Putamen (tissue), 1 donor: ENCODE results near the gene USP35.
"Not testable (repeated sequence)": the region's sequence is repeated elsewhere in the genome, so short reads cannot be mapped to it uniquely, and the experiment has no call there.

Experiments
- DNase-seq: peaks from one replicate; pipeline ENCODE4 v3.0.0-alpha.2; 2016; ENCODE audit warnings: low spot score

Gene USP35

DNA sequence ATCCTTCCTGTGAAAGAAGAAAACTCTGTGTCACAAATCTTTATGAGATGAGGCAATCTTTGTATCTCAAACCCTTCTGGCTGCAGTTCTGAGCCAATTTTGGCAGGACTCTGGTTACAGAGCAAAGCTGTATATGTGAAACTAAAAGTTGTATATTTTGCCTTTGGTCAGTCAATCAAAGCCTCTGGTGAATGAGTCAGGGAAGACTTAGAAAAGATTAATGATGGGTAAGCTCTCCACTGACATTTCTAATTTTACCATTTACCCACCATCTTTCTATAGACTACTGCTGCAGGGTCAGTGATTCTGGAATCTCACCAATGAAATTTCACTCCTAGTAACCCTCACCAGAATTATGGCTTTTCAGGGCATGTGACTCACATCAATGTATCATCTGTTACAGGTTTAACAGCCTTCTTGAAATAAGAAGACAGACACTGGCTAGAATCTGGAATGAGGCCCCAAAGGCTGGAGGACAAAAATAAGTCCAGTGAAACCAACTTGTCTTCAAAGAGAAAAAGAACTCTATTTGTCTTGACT lies 43.3 kb downstream of the USP35 start:
- no peak for DNase-seq

DNA sequence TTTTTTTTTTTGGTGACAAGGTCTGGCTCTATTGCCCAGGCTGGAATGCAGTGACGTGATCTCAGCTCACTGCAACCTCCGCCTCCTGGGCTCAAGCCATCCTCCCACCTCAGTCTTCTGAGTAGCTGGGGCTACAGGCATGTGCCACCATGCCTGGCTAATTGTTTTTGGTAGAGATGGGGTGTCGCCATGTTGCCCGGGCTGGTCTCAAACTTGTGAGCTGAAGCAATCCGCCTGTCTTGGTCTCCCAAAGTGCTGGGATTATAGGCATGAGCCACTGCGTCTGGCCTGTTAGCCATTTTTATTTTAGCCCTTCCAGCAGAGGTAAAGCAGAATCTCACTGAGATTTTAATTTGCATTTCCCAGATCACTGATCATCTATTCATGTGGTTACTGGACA lies 44.3 kb downstream of the USP35 start:
- not testable (repeated sequence) for DNase-seq

DNA sequence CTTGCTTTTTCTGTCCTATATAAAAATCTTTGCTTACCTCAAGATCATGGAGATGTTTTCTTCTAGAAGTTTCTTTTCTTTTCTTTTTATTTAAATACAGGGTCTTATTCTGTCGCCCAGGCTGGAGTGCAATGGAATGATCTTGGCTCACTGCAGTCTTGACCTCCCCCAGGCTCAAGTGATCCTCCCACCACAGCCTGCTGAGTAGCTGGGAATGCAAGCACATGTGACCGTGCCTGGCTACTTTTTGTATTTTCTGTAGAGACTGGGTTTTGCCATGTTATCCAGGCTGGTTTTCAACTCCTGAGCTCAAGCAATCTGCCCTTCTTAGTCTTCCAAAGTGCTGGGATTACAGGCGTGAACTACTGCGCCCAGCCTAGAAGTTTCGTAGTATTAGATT lies 45.3 kb downstream of the USP35 start:
- DNase-seq: no peak

GRCh38 chr11:78237293-78238046 lies 48.8 kb downstream of the USP35 start:
- DNase-seq: no peak

GRCh38 chr11:78239781-78240180 lies 51.1 kb downstream of the USP35 start:
- no peak for DNase-seq

DNA sequence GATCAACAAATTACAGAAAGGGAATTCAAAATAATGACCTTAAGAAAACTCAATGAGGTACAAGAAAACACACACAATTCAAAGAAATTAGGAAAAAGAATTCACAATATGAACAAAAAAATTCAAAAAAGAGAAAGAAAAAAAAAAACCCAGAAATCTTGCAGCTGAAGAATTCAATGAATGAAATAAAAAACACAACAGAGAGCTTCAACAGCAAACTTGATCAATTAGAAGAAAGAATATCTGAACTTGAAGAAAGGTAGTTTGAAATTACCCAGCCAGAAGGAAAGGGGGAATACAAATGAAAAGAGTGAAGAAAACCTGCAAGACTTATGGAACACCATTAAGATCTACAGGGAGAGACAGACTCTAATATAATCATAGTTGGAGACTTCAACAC lies 52.8 kb downstream of the USP35 start:
- no peak for DNase-seq

DNA sequence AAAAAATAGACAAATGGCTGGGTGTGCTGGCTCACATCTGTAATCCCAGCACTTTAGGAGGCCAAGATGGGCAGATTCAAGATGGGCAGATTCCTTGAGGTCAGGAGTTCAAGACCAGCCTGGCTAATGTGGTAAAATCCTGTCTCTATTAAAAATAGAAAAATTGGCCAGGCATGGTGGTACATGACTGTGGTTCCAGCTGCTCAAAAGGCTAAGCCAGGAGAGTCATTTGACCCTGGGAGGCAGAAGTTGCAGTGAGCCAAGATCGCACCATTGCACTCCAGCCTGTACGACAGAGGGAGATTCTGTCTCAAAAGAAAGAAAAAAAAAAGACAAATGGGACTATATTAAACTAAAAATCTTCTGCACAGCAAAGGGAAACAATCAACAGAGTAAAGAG lies 55.4 kb downstream of the USP35 start:
- no peak for DNase-seq

- peak; percentile 63 for DNase-seq
These were observed 56.0 kb downstream of the USP35 start for GRCh38 chr11:78244546-78245255.

DNA sequence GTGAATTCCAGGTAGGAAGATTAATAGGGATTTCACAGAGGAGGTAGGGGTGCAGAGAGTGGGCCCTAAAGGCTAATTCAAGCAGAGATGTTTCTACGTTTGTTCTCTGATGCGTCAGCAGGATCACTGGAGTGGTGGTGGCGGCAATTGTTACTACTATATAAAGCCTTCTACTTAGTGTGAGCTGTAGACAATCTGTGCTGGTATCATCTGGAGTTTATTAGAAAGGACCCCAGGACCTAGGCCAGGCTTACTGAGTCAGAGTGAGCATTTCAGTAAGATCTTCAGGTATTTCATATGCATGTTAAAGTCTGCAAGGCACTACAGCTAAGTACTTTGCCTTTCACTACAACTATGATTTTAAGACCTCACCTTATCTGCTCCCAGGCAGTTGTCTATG lies 59.5 kb downstream of the USP35 start:
- DNase-seq: no peak

- DNase-seq: no peak
These were observed 60.2 kb downstream of the USP35 start for GRCh38 chr11:78248903-78249302.

- no peak for DNase-seq
These were observed 61.4 kb downstream of the USP35 start for GRCh38 chr11:78250099-78250498.

- DNase-seq: no peak
These were observed 62.5 kb downstream of the USP35 start for GRCh38 chr11:78251083-78251775.

DNA sequence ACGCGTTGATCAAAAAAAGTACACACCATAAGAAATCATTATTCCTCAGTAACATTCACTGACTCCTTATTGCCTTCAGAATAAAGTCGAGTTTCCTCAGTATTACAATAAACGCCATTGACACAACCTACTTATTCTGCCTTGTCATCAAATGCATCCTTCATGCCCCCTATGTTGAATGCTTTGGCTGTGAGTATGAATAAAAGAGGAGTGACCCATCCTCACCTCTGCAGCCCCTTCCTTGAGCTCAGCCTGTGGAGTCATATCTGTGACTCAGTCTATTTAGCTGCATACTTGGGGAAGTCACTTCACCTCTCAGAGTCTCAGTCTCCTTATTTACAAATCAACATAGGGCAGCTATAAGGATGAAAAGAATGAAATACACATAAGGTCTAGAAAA lies 65.1 kb downstream of the USP35 start:
- DNase-seq: no peak

GRCh38 chr11:78254268-78254667 lies 65.5 kb downstream of the USP35 start:
- DNase-seq: no peak

GRCh38 chr11:78255919-78256318 lies 67.2 kb downstream of the USP35 start:
- no peak for DNase-seq

DNA sequence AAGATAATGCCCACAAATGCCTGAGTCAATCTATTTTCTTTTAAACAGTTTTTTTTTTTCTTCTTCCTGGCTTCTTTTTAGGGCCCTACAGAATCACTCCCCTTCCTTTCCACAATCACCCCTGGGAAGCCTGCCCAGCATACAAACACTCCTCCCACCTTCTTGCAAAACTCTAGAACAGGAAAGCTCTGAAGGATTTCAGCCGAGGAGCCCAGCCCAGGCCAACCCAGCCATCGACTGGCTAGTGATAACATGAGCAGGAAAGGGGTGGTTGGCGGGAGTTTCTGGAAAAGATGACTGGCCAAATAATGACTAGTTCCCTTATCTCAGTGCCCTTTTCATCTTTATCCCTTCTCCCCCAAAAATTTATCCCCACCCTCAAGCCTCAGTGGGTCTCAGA lies 68.2 kb downstream of the USP35 start:
- no peak for DNase-seq

- DNase-seq: no peak
These were observed 68.9 kb downstream of the USP35 start for GRCh38 chr11:78257654-78258053.

GRCh38 chr11:78259777-78260487 lies 71.2 kb downstream of the USP35 start:
- no peak for DNase-seq

- DNase-seq: no peak
These were observed 72.6 kb downstream of the USP35 start for GRCh38 chr11:78261367-78261766.

- DNase-seq: no peak
These were observed 73.1 kb downstream of the USP35 start for GRCh38 chr11:78261828-78262227.

- no peak for DNase-seq
These were observed 73.5 kb downstream of the USP35 start for GRCh38 chr11:78262238-78262637.

DNA sequence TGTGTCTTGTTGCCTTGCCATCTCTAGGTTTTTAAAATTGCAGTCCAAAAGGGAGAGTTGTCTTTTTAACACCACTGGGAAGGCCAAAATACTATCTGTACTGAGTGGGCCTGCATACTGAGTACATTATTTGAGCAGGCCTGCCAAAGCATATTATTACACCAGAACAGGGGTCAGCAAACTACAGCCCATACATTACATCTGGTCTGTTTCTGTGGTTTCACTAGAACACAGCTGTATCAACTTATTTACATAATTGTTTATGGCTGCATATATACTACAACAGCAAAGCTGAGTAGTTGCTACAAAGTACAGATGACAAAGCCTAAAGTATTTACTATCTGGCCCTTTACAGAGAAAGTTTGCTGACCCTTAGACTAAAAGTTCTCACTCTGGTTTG lies 74.0 kb downstream of the USP35 start:
- DNase-seq: no peak
